NCI-H446 treated with DMSO at 0.1 percent for 48 hours (cell line): ENCODE data around the gene OR2D3.
"Not testable (repeated sequence)": the region's sequence is repeated elsewhere in the genome, so short reads cannot be mapped to it uniquely, and the experiment has no call there.

Experiments used
- DNase-seq: peaks from one replicate; lab custom pipeline; 2025; lab: John Stamatoyannopoulos, UW

OR2D3 gene

GRCh38 chr11:6927030-6927617 is 6.3 kb downstream of the OR2D3 start:
- no peak for DNase-seq

DNA sequence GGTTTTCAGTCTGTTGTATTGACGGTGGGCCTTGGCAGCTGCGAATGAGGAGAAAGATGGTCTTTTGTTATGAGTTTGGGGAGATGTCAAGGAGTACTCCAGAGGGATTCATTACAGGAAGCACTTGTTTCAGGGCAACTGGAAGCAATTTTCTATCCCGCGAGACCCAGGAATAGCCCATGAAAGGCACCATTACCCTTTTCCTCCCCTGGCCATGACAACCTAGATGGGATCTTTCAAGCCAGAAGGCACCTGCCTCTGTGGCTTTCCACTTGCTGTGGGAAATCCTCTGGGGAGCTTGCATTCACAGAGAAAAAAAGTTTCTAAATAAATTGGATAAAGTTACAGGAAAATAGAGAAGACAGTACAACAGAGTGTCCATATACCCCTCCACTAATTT is 8.1 kb downstream of the OR2D3 start:
- DNase-seq, result no peak

- DNase-seq, result no peak
These were observed 10.4 kb downstream of the OR2D3 start for GRCh38 chr11:6931146-6931713.

DNA sequence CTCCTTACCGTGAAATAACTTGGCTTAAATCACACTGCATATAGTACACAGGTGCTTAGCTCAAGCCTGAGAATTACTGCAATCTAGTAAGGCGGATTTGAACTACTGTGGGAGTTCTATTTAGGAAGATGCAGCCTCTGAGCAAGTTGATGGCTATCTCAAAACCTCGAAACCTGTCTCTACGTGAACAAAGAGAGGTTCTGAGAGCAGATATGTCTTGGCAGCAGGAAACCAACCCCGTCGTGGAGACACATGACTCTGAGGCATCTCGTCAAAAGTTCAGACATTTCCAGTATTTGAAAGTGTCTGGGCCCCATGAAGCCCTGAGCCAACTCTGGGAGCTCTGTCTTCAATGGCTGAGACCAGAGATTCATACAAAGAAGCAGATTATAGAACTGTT is 11.3 kb downstream of the OR2D3 start:
- no peak for DNase-seq

DNA sequence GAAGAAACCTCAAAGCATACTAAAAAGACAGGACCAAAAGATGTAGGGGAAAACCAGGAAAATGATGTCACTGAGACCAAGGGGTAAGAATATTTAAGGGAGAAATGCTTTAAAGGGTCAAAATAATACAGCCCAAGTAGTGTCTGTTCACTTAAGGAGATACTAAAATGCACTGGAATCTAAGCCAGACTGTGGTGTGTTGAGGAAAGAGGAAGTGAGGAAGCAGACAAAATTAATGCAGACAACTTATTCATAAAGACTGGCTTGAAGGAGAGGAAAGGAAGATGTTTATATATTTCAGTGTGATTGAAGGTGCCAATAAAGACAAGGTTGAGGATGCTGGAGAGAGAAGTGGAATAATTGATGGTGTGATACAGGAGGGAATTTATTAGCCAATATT is 21.2 kb downstream of the OR2D3 start:
- DNase-seq, result no peak

GRCh38 chr11:6943131-6943530 is 22.3 kb downstream of the OR2D3 start:
- no peak for DNase-seq

- not testable (repeated sequence) for DNase-seq
These were observed 33.4 kb downstream of the OR2D3 start for GRCh38 chr11:6954248-6954647.

GRCh38 chr11:6962141-6962540 is 41.3 kb downstream of the OR2D3 start:
- no peak for DNase-seq

DNA sequence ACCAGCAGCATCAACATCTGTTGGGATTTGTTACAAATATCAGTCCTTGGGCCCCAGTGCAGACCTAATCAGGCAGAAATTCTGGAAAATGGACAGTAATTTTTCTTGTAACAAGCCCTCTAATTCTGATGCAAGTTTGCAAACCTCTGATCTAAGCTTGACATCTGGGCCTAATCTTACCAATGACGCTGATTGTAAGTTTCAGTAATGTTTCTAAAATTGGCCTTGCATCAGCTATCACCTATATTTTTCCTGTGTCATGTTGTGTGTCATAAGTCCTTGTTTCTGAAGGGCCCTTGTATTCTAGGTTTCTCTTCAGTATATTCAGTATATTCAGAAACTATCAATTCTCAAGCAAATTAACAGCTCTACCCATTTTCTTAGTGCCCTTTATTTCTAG is 41.9 kb downstream of the OR2D3 start:
- DNase-seq, result no peak

- DNase-seq, result no peak
These were observed 48.0 kb downstream of the OR2D3 start for GRCh38 chr11:6968816-6969215.

DNA sequence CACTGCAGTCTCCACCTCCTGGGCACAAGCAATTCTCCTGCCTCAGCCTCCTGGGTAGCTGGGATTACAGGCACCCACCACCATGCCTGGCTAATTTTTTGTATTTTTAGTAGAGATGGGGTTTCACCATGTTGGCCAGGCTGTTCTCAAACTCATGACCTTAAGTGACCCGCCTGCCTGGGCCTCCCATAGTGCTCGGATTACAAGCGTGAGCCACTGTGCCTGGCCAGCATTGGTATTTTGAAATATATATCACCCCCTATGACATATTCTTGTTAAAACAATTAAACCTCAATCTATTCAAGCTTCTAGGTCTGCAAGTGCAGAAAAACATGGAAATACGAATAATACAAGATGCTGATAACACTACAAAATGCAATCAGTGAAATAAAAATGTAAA is 49.1 kb downstream of the OR2D3 start:
- DNase-seq, result not testable (repeated sequence)
